IMR-90 (cell line): ENCODE results near the gene UBASH3B. TPM values are rescaled to one million over a fixed set of nuclear protein-coding genes. Genes with fewer than 3 reads are reported as not detected.
A peak's percentile ranks its signal among the peaks of the same experiment; 100 is the strongest.

Source experiments
- ATAC-seq: fragments of 200-7000 bp; cut with Tn5 transposase; 2 replicates; pipeline ENCODE4 v1.9.1; 2020; ENCODE audit warnings: low read depth, mild to moderate bottlenecking, moderate library complexity
- BruUV-seq: library from RNA; stranded (reverse); fragments of 400-500 nt; replicated peaks from 2 replicates; lab custom pipeline; 2021; lab: Mats Ljungman, UMichigan
- CTCF ChIA-PET: fragments of 300-600 bp; formaldehyde crosslinking; extraction: SDS; loops from one replicate; lab custom pipeline; 2021; ENCODE audit warnings: antibody characterized with exemption; lab: Yijun Ruan, JAX
- POLR2A ChIA-PET: fragments of 300-600 bp; sonication (Branson Sonifier 250); formaldehyde crosslinking; loops from one replicate; lab custom pipeline; 2022; ENCODE audit warnings: antibody characterized with exemption; ENCODE audit not compliant: unreplicated experiment; lab: Charles Lee
- DNase-seq: peaks from one replicate; pipeline ENCODE4 v3.0.0; 2013
- H2AFZ ChIP-seq: replicated peaks from 2 replicates; pipeline ENCODE3; 2013; ENCODE audit warnings: low read length, mild to moderate bottlenecking; ENCODE audit not compliant: poor library complexity
- H2AK5ac ChIP-seq: 2 replicates; pipeline ENCODE4 v1.6.1; 2013; ENCODE audit warnings: low read depth, low read length, inconsistent platforms
- H2AK9ac ChIP-seq: replicated peaks from 2 replicates; pipeline ENCODE3; 2013; ENCODE audit warnings: mild to moderate bottlenecking, low read depth, low read length, moderate library complexity; ENCODE audit not compliant: poor library complexity
- H2BK120ac ChIP-seq: 2 replicates; pipeline ENCODE4 v1.6.1; 2013; ENCODE audit warnings: low read depth, low read length, inconsistent platforms
- H2BK15ac ChIP-seq: 3 replicates; pipeline ENCODE4 v1.6.1; 2013; ENCODE audit warnings: low read depth, low read length, inconsistent platforms
- H2BK20ac ChIP-seq: 2 replicates; pipeline ENCODE4 v1.6.1; 2013; ENCODE audit warnings: low read depth, mild to moderate bottlenecking, inconsistent platforms, low read length, moderate library complexity
- H2BK5ac ChIP-seq: 2 replicates; pipeline ENCODE4 v1.6.1; 2013; ENCODE audit warnings: mild to moderate bottlenecking, low read depth, low read length, inconsistent platforms; ENCODE audit not compliant: poor library complexity, severe bottlenecking
- H3K14ac ChIP-seq: replicated peaks from 2 replicates; pipeline ENCODE4 v1.6.1; 2013; ENCODE audit warnings: low read depth, low read length, inconsistent platforms
- H3K18ac ChIP-seq: 2 replicates; pipeline ENCODE4 v1.6.1; 2013; ENCODE audit warnings: low read depth, low read length, control low read depth
- H3K23ac ChIP-seq: 2 replicates; pipeline ENCODE4 v1.6.1; 2013; ENCODE audit warnings: low read depth, low read length, inconsistent platforms
- H3K27ac ChIP-seq: 2 replicates; pipeline ENCODE4 v1.5.1; 2013; ENCODE audit warnings: mild to moderate bottlenecking, control low read depth, low read length; ENCODE audit not compliant: insufficient read depth
- H3K27me3 ChIP-seq: 2 replicates; pipeline ENCODE4 v1.6.1; 2013; ENCODE audit warnings: low read length; ENCODE audit not compliant: control insufficient read depth, insufficient read depth
- H3K36me3 ChIP-seq: 2 replicates; pipeline ENCODE4 v1.6.1; 2013; ENCODE audit warnings: low read length, mixed read lengths; ENCODE audit not compliant: control insufficient read depth, insufficient read depth
- H3K4ac ChIP-seq: 2 replicates; pipeline ENCODE4 v1.6.1; 2013; ENCODE audit warnings: low read depth, low read length, inconsistent platforms
- H3K4me1 ChIP-seq: 2 replicates; pipeline ENCODE4 v1.6.1; 2013; ENCODE audit warnings: low read length, mixed read lengths; ENCODE audit not compliant: control insufficient read depth, insufficient read depth
- H3K4me2 ChIP-seq: 2 replicates; pipeline ENCODE4 v1.6.1; 2013; ENCODE audit warnings: low read depth, mild to moderate bottlenecking, control low read depth, low read length, moderate library complexity
- H3K4me3 ChIP-seq: 2 replicates; pipeline ENCODE4 v1.5.1; 2013; ENCODE audit warnings: low read depth, mild to moderate bottlenecking, control low read depth, low read length, moderate library complexity; ENCODE audit not compliant: insufficient read depth
- H3K56ac ChIP-seq: 2 replicates; pipeline ENCODE4 v1.6.1; 2013; ENCODE audit warnings: low read length, inconsistent platforms; ENCODE audit not compliant: insufficient read depth; ENCODE audit errors: extremely low read depth
- H3K79me1 ChIP-seq, 2 experiments: 2 replicates each; pipeline ENCODE4 v1.6.1; 2013; ENCODE audit warnings: low read length in 2 of 2, inconsistent platforms in 1 of 2, low read depth in 1 of 2
- H3K9ac ChIP-seq: 2 replicates; pipeline ENCODE4 v1.6.1; 2013; ENCODE audit warnings: low read depth, low read length, control low read depth
- H3K9me1 ChIP-seq: 2 replicates; pipeline ENCODE4 v1.6.1; 2013; ENCODE audit warnings: low read length, inconsistent platforms; ENCODE audit not compliant: insufficient read depth
- H3K9me3 ChIP-seq: 2 replicates; pipeline ENCODE4 v1.6.1; 2013; ENCODE audit warnings: low read length; ENCODE audit not compliant: control insufficient read depth, insufficient read depth
- H4K20me1 ChIP-seq: 2 replicates; pipeline ENCODE4 v1.6.1; 2013; ENCODE audit warnings: low read length, inconsistent platforms; ENCODE audit not compliant: insufficient read depth
- H4K5ac ChIP-seq: 2 replicates; pipeline ENCODE4 v1.6.1; 2013; ENCODE audit warnings: mild to moderate bottlenecking, low read depth, low read length, control low read depth
- H4K8ac ChIP-seq, 2 experiments: 2 replicates each; pipeline ENCODE4 v1.6.1; 2013; ENCODE audit warnings: low read depth in 2 of 2, low read length in 2 of 2, control low read depth in 1 of 2, inconsistent platforms in 1 of 2
- H4K91ac ChIP-seq: 2 replicates; pipeline ENCODE4 v1.6.1; 2013; ENCODE audit warnings: low read depth, low read length, inconsistent platforms; ENCODE audit not compliant: insufficient read depth
- CEBPB ChIP-seq: IDR thresholded peaks from 2 replicates; pipeline ENCODE4 v1.6.1; 2012; ENCODE audit warnings: low read depth, low read length, improper control_type of control experiment
- CHD1 ChIP-seq: IDR thresholded peaks from 2 replicates; pipeline ENCODE4 v1.6.1; 2012; ENCODE audit warnings: low read depth, low read length, improper control_type of control experiment
- ELK1 ChIP-seq: fragments of 150-350 bp; IDR thresholded peaks from 2 replicates; pipeline ENCODE4 v1.6.1; 2016; ENCODE audit warnings: low read depth, mild to moderate bottlenecking, low read length, moderate library complexity, borderline replicate concordance
- MAFK ChIP-seq: IDR thresholded peaks from 2 replicates; pipeline ENCODE4 v1.6.1; 2012; ENCODE audit warnings: low read depth, low read length, improper control_type of control experiment
- MXI1 ChIP-seq: IDR thresholded peaks from 2 replicates; pipeline ENCODE4 v1.6.1; 2012; ENCODE audit warnings: low read depth, mild to moderate bottlenecking, low read length, moderate library complexity, borderline replicate concordance
- POLR2A ChIP-seq: IDR thresholded peaks from 2 replicates; pipeline ENCODE4 v1.6.1; 2012; ENCODE audit warnings: mild to moderate bottlenecking, low read depth, low read length
- RCOR1 ChIP-seq: IDR thresholded peaks from 2 replicates; pipeline ENCODE4 v1.6.1; 2012; ENCODE audit warnings: mild to moderate bottlenecking, low read length, improper control_type of control experiment; ENCODE audit not compliant: insufficient replicate concordance
- SMC3 ChIP-seq: fragments of 150-350 bp; IDR thresholded peaks from 2 replicates; pipeline ENCODE4 v1.6.1; 2016; ENCODE audit warnings: low read depth, mild to moderate bottlenecking, antibody characterized with exemption, low read length, moderate library complexity
- USF2 ChIP-seq: fragments of 150-350 bp; IDR thresholded peaks from 2 replicates; pipeline ENCODE4 v1.6.1; 2017; ENCODE audit warnings: mild to moderate bottlenecking, antibody characterized with exemption, low read length, low read depth
- WGBS, 2 experiments: methylation state at CpG; one replicate each; pipeline versions ENCODE4 v1.1.5 to v1.1.7; 2013; ENCODE audit warnings: missing lambda C conversion rate in 2 of 2; ENCODE audit not compliant: insufficient read length in 1 of 2; ENCODE audit errors: extremely low coverage in 2 of 2; 5-methylcytosine and 5-hydroxymethylcytosine counted together
- dilution Hi-C: fragments of 300-500 bp; cut with HindIII; formaldehyde crosslinking; loops from one replicate; pipeline ENCODE4 v1.14.3; 2018; ENCODE audit warnings: low sequenced_read_pairs; ENCODE audit not compliant: unreplicated experiment
- in situ Hi-C: fragments of 300-500 bp; cut with MboI; formaldehyde crosslinking; loops from 3 replicates; pipeline ENCODE4 v1.14.3; 2019; ENCODE audit warnings: low sequenced_read_pairs, inconsistent platforms, mixed read lengths
- intact Hi-C: fragments of 100-400 bp; cut with micrococcal nuclease; formaldehyde crosslinking; loops from 2 replicates; pipeline ENCODE4 v1.10.0; 2022
- polyA plus RNA-seq, 3 experiments: library from polyadenylated mRNA; depleted of rRNA; stranded (reverse); fragments of >200 nt; gene quantifications; 2 replicates each; pipeline ENCODE4 v1.2.3, GENCODE V29; 2012; ENCODE audit warnings: low replicate concordance in 1 of 3
- total RNA-seq: library from RNA; depleted of rRNA; stranded (reverse); fragments of >200 nt; gene quantifications from 2 replicates; pipeline ENCODE4 v1.2.3, GENCODE V29; 2012
- TF ChIP-seq, protein P1 (sequence below): conservative IDR thresholded peaks from 2 replicates; pipeline ENCODE4 v1.5.1; 2012; ENCODE audit warnings: mild to moderate bottlenecking, low read depth, low read length, improper control_type of control experiment

The UBASH3B gene
- total and polyA plus RNA-seq, 2 of the 4 experiments (the other 2 are of a cell fraction), result 27.2 to 48.0 TPM

DNA sequence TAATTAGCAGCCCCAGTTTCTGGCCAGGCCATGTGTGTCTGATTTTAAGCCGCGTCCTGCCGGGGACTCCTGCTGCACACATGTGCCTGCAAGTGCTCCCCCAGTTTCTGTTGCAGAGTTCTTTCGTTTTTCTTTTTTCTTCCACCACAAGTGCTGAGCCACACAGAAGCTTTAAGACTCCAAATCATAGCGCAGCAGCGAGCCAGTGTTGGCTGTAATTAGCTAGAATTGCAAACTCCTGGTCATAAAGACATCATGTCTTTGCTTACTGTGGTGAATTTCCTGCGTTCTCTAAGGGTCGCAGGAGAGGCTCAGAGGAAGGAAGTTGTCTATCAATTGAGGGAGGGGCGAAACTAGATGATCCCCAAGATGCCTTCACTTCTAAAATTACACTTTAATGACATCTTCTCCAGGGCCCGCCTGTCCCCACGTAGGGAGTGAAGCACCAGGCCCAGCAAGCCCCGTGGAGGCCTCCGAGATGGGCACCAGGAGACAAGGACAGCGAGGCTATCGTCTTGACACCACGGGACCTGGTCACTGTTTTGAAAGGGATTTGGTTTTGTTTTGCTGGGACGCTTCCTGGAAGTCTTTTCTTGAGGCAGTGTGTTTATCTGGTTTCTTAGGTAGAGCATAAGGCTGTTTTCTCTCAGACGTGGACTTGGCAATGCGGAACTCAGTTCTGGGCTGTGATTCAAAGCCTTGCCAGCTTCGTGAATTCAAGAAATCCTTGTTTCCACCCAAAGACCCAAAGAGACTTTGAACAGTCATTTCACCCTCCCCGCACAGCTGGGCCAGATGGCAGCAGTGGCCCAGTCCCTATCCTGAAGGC, 71.8 kb downstream of the UBASH3B start:
- intact Hi-C loops, result no loop called here
- H3K79me1 ChIP-seq, result peaks cover 13 to 83% of the 10 kb centered on the region in 2 experiments
- no peak overlapping the region for H2AFZ ChIP-seq
- peak overlapping the region; percentile 43; the same call in 1 of the 2 replicates for H3K23ac ChIP-seq
- H3K9me3 ChIP-seq, result no peaks in the 10 kb centered on the region
- H2BK15ac ChIP-seq, result peak overlapping the region; percentile 68; the same call in 1 of the 3 replicates
- H4K5ac ChIP-seq, result peak overlapping the region; percentile 12; the same call in 1 of the 2 replicates
- H3K4me1 ChIP-seq, result peaks cover 28% of the 10 kb centered on the region
- no peaks in the 10 kb centered on the region for H3K27me3 ChIP-seq
- no peak overlapping the region for H3K27ac ChIP-seq
- 72% methylated on average over 5 of the region's 21 CpGs; no CpG with 5 or more reads in 1 of the 2 experiments for WGBS, 2 experiments
- no peak overlapping the region for H3K9ac ChIP-seq
- H3K56ac ChIP-seq, result no peak overlapping the region
- no peak overlapping the region for H3K4me3 ChIP-seq
- peak overlapping the region; percentile 24 for H4K91ac ChIP-seq
- no TSS peak for BruUV-seq
- CTCF ChIA-PET, result no interaction called here
- no peak for ATAC-seq
- peak overlapping the region; percentile 27 for H2AK5ac ChIP-seq
- no peak overlapping the region for H3K18ac ChIP-seq
- POLR2A ChIA-PET, result no interaction called here
- peak overlapping the region; percentile 50; the same call in 1 of the 2 replicates for H2BK20ac ChIP-seq
- H2BK5ac ChIP-seq, result no peak overlapping the region
- dilution Hi-C loops, result no loop called here
- H2AK9ac ChIP-seq, result no peak overlapping the region
- no peaks in the 10 kb centered on the region for H3K36me3 ChIP-seq
- H2BK120ac ChIP-seq, result peak overlapping the region; percentile 29; the same call in 1 of the 2 replicates
- H3K4me2 ChIP-seq, result peak overlapping the region; percentile 16; the same call in 1 of the 2 replicates
- 0 out of 4 replicates have a peak overlapping the region, but pooled peaks of 1 of the 2 experiments have one; percentile 19 for H4K8ac ChIP-seq
- TF ChIP-seq USF2 (no peak), CHD1 (no peak), SMC3 (no peak), RCOR1 (no peak), ELK1 (no peak), CEBPB (no peak), MAFK (no peak), POLR2A (no peak), MXI1 (no peak)
- TF ChIP-seq, protein P1, sequence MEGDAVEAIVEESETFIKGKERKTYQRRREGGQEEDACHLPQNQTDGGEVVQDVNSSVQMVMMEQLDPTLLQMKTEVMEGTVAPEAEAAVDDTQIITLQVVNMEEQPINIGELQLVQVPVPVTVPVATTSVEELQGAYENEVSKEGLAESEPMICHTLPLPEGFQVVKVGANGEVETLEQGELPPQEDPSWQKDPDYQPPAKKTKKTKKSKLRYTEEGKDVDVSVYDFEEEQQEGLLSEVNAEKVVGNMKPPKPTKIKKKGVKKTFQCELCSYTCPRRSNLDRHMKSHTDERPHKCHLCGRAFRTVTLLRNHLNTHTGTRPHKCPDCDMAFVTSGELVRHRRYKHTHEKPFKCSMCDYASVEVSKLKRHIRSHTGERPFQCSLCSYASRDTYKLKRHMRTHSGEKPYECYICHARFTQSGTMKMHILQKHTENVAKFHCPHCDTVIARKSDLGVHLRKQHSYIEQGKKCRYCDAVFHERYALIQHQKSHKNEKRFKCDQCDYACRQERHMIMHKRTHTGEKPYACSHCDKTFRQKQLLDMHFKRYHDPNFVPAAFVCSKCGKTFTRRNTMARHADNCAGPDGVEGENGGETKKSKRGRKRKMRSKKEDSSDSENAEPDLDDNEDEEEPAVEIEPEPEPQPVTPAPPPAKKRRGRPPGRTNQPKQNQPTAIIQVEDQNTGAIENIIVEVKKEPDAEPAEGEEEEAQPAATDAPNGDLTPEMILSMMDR, result no peak
- peaks cover 34% of the 10 kb centered on the region for H3K9me1 ChIP-seq
- no peak for DNase-seq
- H4K20me1 ChIP-seq, result peaks cover 23% of the 10 kb centered on the region
- peak overlapping the region; percentile 56 for H3K14ac ChIP-seq
- H3K4ac ChIP-seq, result peak overlapping the region; percentile 37
- in situ Hi-C loops, result no loop called here
